ENCODE data around the gene SKIC8.

SKIC8 gene

DNA sequence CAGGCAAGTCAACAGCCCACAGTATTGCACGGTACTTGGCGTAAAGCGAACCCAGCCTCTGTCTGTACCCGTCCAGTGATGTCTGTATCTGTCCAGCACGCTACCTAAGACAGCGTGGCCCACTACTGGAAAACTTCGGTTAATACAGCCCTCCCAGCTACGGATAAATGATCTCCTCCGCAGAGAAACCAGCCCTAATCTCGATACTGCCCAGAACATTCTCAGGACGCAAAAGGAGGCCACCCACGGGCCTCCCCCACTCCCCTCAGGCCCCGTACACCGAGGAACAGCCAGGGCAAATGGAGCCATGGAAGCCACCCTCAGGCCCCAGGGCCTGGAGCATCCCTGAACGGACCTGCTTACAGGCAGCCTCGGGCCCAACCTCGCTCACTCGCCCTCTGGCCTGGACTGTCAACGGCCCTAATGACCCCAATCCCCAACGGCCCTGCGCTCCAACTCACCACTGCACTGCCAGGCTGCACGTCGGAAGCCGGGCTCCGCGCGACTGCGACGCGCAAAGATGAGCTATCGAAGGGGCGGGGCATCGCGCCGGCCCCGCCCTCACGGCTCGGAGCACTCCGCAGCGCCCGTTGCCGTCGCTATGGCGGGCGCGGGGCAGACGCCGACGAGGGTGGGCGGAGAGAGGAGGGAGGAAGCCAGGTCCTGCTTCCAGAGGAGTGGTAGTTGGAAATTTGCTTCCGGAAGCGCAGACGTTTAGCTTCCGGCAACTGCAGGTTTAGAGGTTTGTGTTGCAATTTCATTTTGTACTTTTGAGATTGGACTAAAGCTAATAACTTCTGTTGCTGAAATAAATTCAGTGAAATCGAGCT is at the start of gene SKIC8:
TSS of gene SKIC8 (minus strand) at position 509 of the 830 bp plus-strand sequence. CDS start 3,923 bp downstream, outside the sequence.
- peak; percentile 62 to 95 for DNase-seq

- no peak for DNase-seq
These were observed 48.5 kb upstream of the SKIC8 start for GRCh38 chr15:78347586-78348543.

GRCh38 chr15:78345396-78346125 is 46.2 kb upstream of the SKIC8 start:
- DNase-seq: no peak

DNA sequence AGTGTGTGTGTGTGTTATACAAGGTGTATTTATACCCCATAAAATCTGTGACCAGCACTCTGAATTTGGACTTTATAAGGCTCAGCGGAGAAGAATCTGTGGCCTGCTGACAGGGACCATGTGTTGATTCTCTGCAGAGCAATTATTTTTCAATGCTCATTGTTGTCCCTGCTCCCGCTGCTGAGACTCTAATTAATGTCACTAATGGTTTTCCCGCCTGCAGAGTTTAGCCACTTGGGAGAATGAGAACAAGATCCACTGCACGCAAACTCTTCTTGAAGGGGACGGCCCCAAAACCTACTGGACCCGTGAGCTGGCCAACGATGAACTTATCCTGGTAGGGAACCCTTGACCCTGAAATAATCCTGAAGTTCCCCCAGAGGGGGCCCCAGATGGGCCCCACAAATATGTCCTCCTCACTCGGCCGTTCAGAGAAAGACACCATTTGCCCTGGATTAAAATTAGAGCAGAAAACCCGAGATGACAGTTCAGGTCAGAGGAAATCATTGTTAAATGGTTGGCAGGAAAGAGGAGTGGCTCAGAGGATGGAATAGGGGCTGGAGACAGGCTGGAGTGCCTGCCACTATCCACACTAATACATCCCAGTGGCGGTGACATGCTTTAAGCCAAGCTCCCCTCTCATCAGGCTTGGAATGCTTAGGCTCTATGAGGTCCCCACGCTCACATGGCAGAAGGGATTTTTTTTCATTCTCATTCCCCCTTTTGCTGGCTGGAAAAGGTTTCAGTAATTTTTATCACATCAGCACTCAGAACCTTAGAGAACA is 44.1 kb upstream of the SKIC8 start:
- DNase-seq: no peak

DNA sequence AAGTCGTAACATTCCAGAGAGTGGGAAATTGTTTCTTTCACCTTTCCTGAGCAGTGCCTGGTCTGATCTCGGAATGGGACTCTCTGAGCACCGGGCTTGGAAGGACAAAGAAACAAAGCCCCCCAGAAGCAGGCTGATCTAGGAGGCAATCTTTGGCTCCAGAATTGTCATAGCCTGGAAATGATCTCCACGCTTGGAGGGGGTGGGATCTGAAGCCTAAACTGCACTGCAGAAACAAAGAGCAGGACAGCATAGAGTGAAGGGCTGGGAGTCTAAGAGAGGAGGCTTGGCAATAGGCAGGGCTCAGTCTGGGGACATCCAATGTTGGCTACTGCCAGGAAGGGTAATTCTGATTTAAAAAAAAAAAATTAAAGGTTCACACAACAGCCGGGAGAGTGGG is 42.6 kb upstream of the SKIC8 start:
- DNase-seq: no peak

DNA sequence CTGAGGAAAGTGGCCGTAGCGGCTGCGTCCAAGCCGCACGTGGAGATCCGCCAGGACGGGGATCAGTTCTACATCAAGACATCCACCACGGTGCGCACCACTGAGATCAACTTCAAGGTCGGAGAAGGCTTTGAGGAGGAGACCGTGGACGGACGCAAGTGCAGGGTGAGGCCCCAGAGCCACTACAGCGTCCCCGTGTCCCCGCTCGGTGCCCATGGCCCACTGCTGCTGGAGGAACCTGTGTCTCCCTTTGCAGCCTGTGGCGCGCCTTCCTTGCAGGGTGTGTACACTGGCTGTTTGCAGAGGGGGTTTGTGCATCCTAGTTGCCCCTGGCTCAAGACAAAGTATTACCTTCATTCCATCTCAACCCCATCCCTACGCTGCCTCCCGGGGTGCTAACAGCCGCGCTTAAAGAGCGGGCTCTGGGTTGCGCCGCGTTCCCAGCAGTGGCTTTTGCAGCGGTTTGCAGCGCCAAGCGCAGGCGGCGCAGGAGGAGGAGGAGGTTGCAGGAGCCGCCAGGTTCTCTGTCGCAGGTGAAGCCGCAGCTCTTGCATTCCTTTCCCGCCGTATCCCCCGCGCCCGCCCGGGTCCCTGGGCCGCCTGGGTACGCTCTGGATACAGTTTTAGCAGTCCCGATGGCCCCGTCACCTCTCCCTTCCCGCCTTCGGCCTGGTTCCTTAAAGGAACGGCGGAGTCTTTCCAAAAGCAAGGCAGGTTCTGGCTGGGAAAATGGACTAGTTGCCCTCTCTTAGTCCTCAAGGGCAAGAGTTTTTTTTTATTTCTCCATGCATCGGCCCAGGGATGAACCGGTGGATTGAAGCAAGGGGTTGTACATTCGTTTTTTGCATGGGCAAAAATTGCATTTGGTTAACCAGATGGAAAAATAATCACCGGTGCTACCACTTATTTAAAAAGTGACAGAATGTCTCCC is 41.9 kb upstream of the SKIC8 start:
- no peak for DNase-seq

DNA sequence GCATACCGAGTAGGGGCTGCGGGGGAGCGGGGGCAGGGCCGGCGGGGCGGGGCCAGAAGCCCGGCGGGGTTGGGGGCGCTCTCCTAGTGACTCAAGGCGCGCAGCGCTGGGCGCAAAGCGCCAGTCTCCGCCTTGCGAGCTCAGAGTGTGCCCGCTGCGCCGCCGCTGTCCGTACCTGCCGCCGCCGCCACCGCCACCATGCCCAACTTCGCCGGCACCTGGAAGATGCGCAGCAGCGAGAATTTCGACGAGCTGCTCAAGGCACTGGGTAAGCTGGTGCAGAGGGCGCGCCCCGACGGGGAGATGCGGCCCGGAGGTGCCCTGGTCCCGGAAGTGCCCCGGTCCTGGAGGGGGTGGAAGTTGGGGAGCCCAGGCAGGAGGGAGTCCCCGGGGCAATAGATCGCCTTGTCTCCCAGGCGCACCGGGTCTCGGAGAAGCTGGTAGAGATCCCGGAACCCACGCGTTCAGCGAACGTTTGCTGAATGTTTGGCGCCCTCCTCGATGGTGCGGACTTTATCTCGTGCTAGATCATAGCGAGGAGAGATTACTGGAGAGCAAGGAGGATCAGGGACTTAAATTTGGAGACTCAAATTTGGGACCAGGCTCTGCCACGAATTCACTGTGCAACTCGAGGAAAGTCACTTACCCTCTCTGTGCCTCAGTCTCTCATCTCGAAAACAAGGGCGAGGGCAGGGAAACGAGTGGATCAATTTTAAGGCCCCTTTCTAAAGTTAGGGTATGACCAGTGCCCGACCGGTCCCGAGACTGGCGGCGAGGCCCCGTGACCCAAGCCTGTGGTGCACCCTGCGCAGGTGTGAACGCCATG is 41.0 kb upstream of the SKIC8 start, which contains the start of gene CRABP1:
TSS of gene CRABP1 (plus strand) at position 123 of the 826 bp plus-strand sequence. CDS start at position 199, 76 bp downstream.
- no peak for DNase-seq

- no peak for DNase-seq
These were observed 40.1 kb upstream of the SKIC8 start for GRCh38 chr15:78339559-78339958.

GRCh38 chr15:78338781-78339180 is 39.4 kb upstream of the SKIC8 start:
- no peak for DNase-seq

- DNase-seq: no peak
These were observed 36.6 kb upstream of the SKIC8 start for GRCh38 chr15:78335985-78336384.

DNA sequence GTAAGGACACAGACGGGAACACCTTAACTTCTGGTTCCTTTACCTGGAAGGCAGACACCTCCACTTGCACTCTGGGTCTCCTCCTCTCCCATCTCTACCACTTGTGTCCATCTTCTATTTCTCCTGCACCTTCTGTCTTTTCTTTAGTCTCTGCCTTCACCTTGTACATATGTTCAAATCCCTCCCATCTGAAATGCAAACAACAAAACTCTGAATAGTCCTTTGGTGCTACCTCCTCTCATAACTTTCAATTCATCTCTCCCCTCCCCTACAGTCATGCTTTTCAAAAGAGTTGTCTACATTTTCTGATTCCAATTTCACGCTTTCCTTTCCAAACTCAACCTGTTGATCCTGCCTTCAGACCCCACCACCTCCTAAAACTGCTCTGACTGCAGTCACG is 35.4 kb upstream of the SKIC8 start:
- DNase-seq: no peak

- no peak for DNase-seq
These were observed 30.2 kb upstream of the SKIC8 start for GRCh38 chr15:78329625-78330024.

DNA sequence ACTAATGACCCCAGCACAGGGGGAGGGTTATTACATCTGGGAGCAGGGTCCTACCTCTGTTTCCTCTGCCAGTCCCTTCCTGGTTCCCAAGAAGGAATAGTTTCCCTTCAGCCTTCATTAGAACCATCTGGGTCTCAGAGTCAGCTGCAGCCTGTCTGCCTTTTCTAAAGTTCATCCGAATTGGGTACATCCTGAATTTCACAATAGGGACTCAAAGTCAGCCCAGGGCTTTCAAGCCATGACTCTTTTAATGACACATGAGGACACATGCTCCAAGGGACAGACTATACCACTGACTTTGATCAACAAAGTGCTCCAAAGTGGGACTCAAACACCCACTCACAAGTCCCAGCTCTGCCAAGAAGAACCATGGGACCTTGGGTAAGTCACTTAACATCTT is 28.1 kb upstream of the SKIC8 start:
- no peak for DNase-seq

- DNase-seq: no peak
These were observed 25.9 kb upstream of the SKIC8 start for GRCh38 chr15:78325092-78325843.

- DNase-seq: no peak
These were observed 24.7 kb upstream of the SKIC8 start for GRCh38 chr15:78324144-78324543.

DNA sequence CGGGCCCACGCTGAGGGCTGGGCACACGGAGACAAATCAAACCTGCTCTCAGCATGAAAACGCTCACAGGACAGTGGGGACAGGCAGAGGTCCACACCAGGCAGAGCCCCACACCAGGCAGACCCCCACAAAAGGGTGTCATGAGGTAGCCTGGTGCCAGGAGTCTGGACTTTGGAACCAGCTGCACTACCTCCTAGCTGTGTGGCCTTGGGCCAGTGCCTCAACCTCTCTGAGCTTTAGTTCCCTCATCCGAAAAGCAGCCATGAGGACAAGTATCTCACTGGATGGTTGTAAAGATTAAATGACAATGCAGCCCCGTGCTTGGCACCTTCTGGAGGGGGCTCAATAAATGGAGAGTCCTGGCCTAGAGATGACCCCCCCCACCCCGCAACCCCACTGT is 24.3 kb upstream of the SKIC8 start:
- DNase-seq: no peak

DNA sequence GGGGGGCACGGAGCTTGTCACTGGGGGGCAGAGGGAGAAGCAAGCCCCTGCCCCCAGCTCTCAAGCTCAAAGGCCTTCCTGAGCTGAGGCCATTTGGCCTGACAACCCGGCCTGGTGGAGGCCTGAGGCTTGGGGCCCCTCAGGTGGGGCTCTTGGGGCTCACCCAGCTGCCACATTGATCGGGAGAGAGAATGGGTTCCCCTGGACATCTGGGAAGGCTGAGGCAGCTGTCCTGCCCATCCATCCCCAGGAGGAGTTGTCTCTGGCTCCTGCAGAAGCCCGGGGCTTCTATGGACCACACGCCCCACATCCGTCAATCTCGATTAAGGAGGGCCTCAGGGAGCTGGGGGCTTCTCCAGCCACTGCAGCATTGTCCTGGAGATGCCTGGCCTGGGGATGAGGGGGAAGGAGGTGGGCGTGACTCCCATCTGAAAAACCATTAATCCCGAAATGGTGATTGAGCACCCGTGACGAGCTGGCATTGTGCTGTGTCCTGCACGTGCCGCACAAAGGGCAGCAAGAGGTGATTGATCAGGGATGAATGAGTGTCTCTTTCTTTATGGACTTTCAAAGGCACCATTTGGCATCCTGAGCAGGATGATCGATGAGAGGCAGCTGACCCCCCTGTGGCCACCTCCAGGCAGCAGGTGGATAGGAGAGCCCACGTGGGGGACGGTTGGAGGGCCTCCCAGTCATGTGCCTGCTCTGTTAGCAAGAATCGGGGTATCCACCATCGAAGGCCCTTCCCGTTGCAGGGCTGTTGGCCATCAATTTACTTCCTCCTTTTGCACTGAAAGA is 23.5 kb upstream of the SKIC8 start:
- no peak for DNase-seq

DNA sequence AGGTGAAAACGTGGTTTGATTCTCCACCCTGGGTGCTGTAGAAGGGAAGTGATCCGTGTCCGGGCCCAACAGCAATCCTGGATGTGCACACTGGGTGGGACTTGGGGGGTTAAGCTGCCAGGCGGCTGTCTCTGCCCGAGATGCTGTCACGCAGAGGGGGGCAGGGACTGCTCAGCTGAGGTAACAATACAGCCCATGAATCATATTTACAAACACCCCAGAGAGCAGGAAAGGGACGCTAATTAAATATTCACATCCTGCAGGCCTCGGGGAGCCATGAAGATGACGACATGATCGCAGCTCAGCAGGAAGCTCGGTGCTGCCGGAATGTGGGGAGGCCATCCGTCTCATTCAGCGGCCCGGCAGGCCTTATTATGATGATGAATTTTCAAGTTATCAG is 22.8 kb upstream of the SKIC8 start:
- DNase-seq: no peak
